Neural cell (in vitro differentiated cells): ENCODE results near the gene HELZ. TPM values are rescaled to one million over a fixed set of nuclear protein-coding genes. Genes with fewer than 3 reads are reported as not detected.
"Not testable (repeated sequence)": the region's sequence is repeated elsewhere in the genome, so short reads cannot be mapped to it uniquely, and the experiment has no call there.

Experiments
- H2AFZ ChIP-seq: fragments of 200-600, 300-800 bp; sonication (generic), shearing (Covaris generic); 2 replicates; pipeline ENCODE4 v1.6.0; 2014; ENCODE audit warnings: low read depth, mild to moderate bottlenecking, antibody characterized with exemption, low read length, moderate library complexity
- H3F3A ChIP-seq: fragments of 200-600 bp; shearing (Covaris generic); 2 replicates; pipeline ENCODE4 v1.6.1; 2016; ENCODE audit warnings: mild to moderate bottlenecking, moderate library complexity, mixed read lengths, antibody characterized with exemption, low read length; ENCODE audit not compliant: insufficient read depth, poor library complexity, severe bottlenecking
- H3K27ac ChIP-seq: fragments of 200-600, 300-800 bp; sonication (generic), shearing (Covaris generic); 2 replicates; pipeline ENCODE4 v1.5.1; 2014; ENCODE audit warnings: mild to moderate bottlenecking, low read length, moderate library complexity
- H3K27me3 ChIP-seq: fragments of 300-800, 200-600 bp; sonication (generic), shearing (Covaris generic); 2 replicates; pipeline ENCODE4 v1.6.0; 2014; ENCODE audit warnings: mild to moderate bottlenecking, low read depth, low read length, moderate library complexity; ENCODE audit not compliant: insufficient read depth
- H3K36me3 ChIP-seq: fragments of 300-800, 200-600 bp; sonication (generic), shearing (Covaris generic); 2 replicates; pipeline ENCODE4 v1.5.1; 2014; ENCODE audit warnings: mild to moderate bottlenecking, antibody characterized with exemption, low read length, moderate library complexity; ENCODE audit not compliant: insufficient read depth
- H3K4me2 ChIP-seq: fragments of 300-800, 200-600 bp; sonication (generic), shearing (Covaris generic); 2 replicates; pipeline ENCODE4 v1.6.0; 2014; ENCODE audit warnings: mild to moderate bottlenecking, low read length
- H3K4me3 ChIP-seq: fragments of 300-800, 200-600 bp; sonication (generic), shearing (Covaris generic); 2 replicates; pipeline ENCODE4 v1.5.1; 2014; ENCODE audit warnings: mild to moderate bottlenecking, low read length, moderate library complexity
- H3K79me2 ChIP-seq: fragments of 200-600 bp; shearing (Covaris generic); replicated peaks from 2 replicates; pipeline ENCODE4 v1.6.0; 2014; ENCODE audit warnings: mild to moderate bottlenecking, low read length, moderate library complexity; ENCODE audit not compliant: insufficient read depth
- H3K9ac ChIP-seq: fragments of 300-800, 200-600 bp; sonication (generic), shearing (Covaris generic); 2 replicates; pipeline ENCODE4 v1.6.1; 2016; ENCODE audit warnings: mild to moderate bottlenecking, low read length, mixed read lengths
- H3K9me2 ChIP-seq: fragments of 200-600 bp; shearing (Covaris generic); 2 replicates; pipeline ENCODE4 v1.6.1; 2016; ENCODE audit warnings: mild to moderate bottlenecking, low read length, mixed read lengths; ENCODE audit not compliant: insufficient read depth
- H3K9me3 ChIP-seq: fragments of 200-600, 300-800 bp; sonication (generic), shearing (Covaris generic); 2 replicates; pipeline ENCODE4 v1.6.1; 2016; ENCODE audit warnings: mild to moderate bottlenecking, mixed run types, low read length, moderate library complexity, mixed read lengths
- H4K20me1 ChIP-seq: fragments of 200-600 bp; shearing (Covaris generic); 2 replicates; pipeline ENCODE4 v1.6.1; 2016; ENCODE audit warnings: mild to moderate bottlenecking, mixed run types; ENCODE audit not compliant: insufficient read depth
- CTCF ChIP-seq: fragments of 450-650 bp; IDR thresholded peaks from 2 replicates; pipeline ENCODE4 v1.5.1; 2014; ENCODE audit warnings: antibody characterized with exemption, mild to moderate bottlenecking, moderate library complexity; ENCODE audit not compliant: poor library complexity, severe bottlenecking
- EP300 ChIP-seq: fragments of 450-650 bp; conservative IDR thresholded peaks from 2 replicates; pipeline ENCODE4 v1.6.1; 2014; ENCODE audit warnings: antibody characterized with exemption, mild to moderate bottlenecking, moderate library complexity; ENCODE audit not compliant: poor library complexity, severe bottlenecking
- EZH2 ChIP-seq: fragments of 200-600, 300-800 bp; shearing (Covaris generic), sonication (generic); IDR thresholded peaks from 2 replicates; pipeline ENCODE4 v1.6.1; 2014; ENCODE audit warnings: antibody characterized with exemption, low read length, borderline replicate concordance, mild to moderate bottlenecking; ENCODE audit not compliant: insufficient read depth, poor library complexity, severe bottlenecking
- MXI1 ChIP-seq: fragments of 450-650 bp; conservative IDR thresholded peaks from 2 replicates; pipeline ENCODE4 v1.6.1; 2014; ENCODE audit warnings: antibody characterized with exemption, mild to moderate bottlenecking; ENCODE audit not compliant: poor library complexity, severe bottlenecking
- POLR2AphosphoS5 ChIP-seq: IDR thresholded peaks from 2 replicates; pipeline ENCODE4 v1.6.1; 2012
- RAD21 ChIP-seq: fragments of 450-650 bp; conservative IDR thresholded peaks from 2 replicates; pipeline ENCODE4 v1.6.1; 2014; ENCODE audit warnings: antibody characterized with exemption, mild to moderate bottlenecking, moderate library complexity
- SMC3 ChIP-seq: fragments of 450-650 bp; conservative IDR thresholded peaks from 2 replicates; pipeline ENCODE4 v1.6.1; 2014; ENCODE audit warnings: antibody characterized with exemption, mild to moderate bottlenecking, moderate library complexity; ENCODE audit not compliant: poor library complexity
- TAF1 ChIP-seq: IDR thresholded peaks from 2 replicates; pipeline ENCODE4 v1.6.1; 2012; ENCODE audit warnings: low read depth
- polyA plus RNA-seq: library from polyadenylated mRNA; depleted of rRNA; stranded (reverse); fragments of >200 nt; gene quantifications from 2 replicates; pipeline ENCODE4 v1.2.3, GENCODE V29; 2014
- TF ChIP-seq, protein P1 (sequence below): IDR thresholded peaks from 2 replicates; pipeline ENCODE4 v1.6.1; 2012; ENCODE audit warnings: borderline replicate concordance

Gene HELZ
- polyA plus RNA-seq, 1 donor from 2014 or later, result 11.7 TPM

DNA sequence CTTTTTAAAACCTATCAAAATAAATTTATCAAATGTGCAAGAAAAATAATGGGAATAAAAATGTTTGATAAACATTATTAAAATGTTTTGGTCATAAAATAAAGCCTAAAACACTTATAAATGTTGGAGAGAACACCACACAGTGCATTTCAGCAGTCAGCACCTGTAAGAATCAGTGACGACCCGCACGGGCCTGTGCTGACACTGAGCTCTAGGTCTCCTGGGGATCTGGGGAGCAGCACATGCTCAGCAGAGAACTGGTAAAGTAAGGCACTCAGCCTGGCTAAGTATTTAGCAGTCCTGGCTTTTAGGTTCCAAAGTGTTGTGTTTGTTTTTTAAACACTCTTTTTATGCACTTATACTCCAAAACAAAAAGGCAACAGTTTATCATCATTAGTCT is 46.9 kb downstream of the HELZ start:
- peaks cover 7% of the 10 kb centered on the region for H3K36me3 ChIP-seq
- no peaks in the 10 kb centered on the region for H3F3A ChIP-seq
- H3K9me3 ChIP-seq, result no peaks in the 10 kb centered on the region
- TF ChIP-seq, protein P1, sequence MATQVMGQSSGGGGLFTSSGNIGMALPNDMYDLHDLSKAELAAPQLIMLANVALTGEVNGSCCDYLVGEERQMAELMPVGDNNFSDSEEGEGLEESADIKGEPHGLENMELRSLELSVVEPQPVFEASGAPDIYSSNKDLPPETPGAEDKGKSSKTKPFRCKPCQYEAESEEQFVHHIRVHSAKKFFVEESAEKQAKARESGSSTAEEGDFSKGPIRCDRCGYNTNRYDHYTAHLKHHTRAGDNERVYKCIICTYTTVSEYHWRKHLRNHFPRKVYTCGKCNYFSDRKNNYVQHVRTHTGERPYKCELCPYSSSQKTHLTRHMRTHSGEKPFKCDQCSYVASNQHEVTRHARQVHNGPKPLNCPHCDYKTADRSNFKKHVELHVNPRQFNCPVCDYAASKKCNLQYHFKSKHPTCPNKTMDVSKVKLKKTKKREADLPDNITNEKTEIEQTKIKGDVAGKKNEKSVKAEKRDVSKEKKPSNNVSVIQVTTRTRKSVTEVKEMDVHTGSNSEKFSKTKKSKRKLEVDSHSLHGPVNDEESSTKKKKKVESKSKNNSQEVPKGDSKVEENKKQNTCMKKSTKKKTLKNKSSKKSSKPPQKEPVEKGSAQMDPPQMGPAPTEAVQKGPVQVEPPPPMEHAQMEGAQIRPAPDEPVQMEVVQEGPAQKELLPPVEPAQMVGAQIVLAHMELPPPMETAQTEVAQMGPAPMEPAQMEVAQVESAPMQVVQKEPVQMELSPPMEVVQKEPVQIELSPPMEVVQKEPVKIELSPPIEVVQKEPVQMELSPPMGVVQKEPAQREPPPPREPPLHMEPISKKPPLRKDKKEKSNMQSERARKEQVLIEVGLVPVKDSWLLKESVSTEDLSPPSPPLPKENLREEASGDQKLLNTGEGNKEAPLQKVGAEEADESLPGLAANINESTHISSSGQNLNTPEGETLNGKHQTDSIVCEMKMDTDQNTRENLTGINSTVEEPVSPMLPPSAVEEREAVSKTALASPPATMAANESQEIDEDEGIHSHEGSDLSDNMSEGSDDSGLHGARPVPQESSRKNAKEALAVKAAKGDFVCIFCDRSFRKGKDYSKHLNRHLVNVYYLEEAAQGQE, result no peak
- no peak for TF ChIP-seq EZH2
- no peak for TF ChIP-seq CTCF
- no peak for TF ChIP-seq POLR2AphosphoS5
- no peak for TF ChIP-seq EP300
- no peak for TF ChIP-seq RAD21
- TF ChIP-seq MXI1, result no peak
- TF ChIP-seq SMC3, result no peak
- TF ChIP-seq TAF1, result no peak
- H2AFZ ChIP-seq, result no peak overlapping the region
- no peaks in the 10 kb centered on the region for H4K20me1 ChIP-seq
- H3K27ac ChIP-seq, result no peak overlapping the region
- no peak overlapping the region for H3K4me3 ChIP-seq
- no peaks in the 10 kb centered on the region for H3K79me2 ChIP-seq
- no peaks in the 10 kb centered on the region for H3K9me2 ChIP-seq
- no peak overlapping the region for H3K4me2 ChIP-seq
- H3K9ac ChIP-seq, result no peak overlapping the region
- no peaks in the 10 kb centered on the region for H3K27me3 ChIP-seq

- H4K20me1 ChIP-seq, H3K36me3 ChIP-seq, H3K4me2 ChIP-seq, H3K27me3 ChIP-seq, H3F3A ChIP-seq, H3K9me3 ChIP-seq, H3K9ac ChIP-seq, H2AFZ ChIP-seq, H3K27ac ChIP-seq, H3K4me3 ChIP-seq, H3K9me2 ChIP-seq, H3K79me2 ChIP-seq: not testable (repeated sequence)
These were observed 48.0 kb downstream of the HELZ start for GRCh38 chr17:67197023-67197422.

GRCh38 chr17:67196422-67196821 is 48.6 kb downstream of the HELZ start:
- H3K79me2 ChIP-seq, result no peaks in the 10 kb centered on the region
- H3K9ac ChIP-seq, result no peak overlapping the region
- H3K27me3 ChIP-seq, result no peaks in the 10 kb centered on the region
- no peak for TF ChIP-seq SMC3
- no peak for TF ChIP-seq EZH2
- no peak overlapping the region for H3K4me2 ChIP-seq
- H4K20me1 ChIP-seq, result no peaks in the 10 kb centered on the region
- H2AFZ ChIP-seq, result no peak overlapping the region
- no peaks in the 10 kb centered on the region for H3F3A ChIP-seq
- no peaks in the 10 kb centered on the region for H3K9me2 ChIP-seq
- H3K4me3 ChIP-seq, result no peak overlapping the region
- no peak overlapping the region for H3K27ac ChIP-seq
- H3K9me3 ChIP-seq, result no peaks in the 10 kb centered on the region
- peaks cover 7% of the 10 kb centered on the region for H3K36me3 ChIP-seq
